Vagina (tissue), 2 donors: ENCODE data around the gene DOK3. TPM values are rescaled to one million over a fixed set of nuclear protein-coding genes. Genes with fewer than 3 reads are reported as not detected.

ENCODE experiments used
- DNase-seq, 2 donors: peaks; one replicate each; pipeline ENCODE4 v3.0.0-alpha.2; 2017; ENCODE audit errors: extremely low spot score in 2 of 2
- H3K27ac ChIP-seq: fragments of 200-600 bp; sonication (generic); one replicate; pipeline ENCODE4 v1.5.1; 2019
- H3K27me3 ChIP-seq: fragments of 200-600 bp; sonication (generic); one replicate; pipeline ENCODE4 v1.5.1; 2019
- H3K36me3 ChIP-seq, 2 donors: fragments of 200-600 bp; sonication (generic); one replicate each; pipeline ENCODE4 v1.5.1; 2017 to 2019
- H3K4me1 ChIP-seq: fragments of 200-600 bp; sonication (generic); one replicate; pipeline ENCODE4 v1.5.1; 2019
- H3K4me3 ChIP-seq, 2 donors: fragments of 200-600 bp; sonication (generic); 1 replicate in 1 of 2; 2 replicates in 1 of 2; pipeline ENCODE4 v1.5.1; 2016 to 2019
- H3K9me3 ChIP-seq: fragments of 200-600 bp; sonication (generic); one replicate; pipeline ENCODE4 v1.5.1; 2019
- POLR2A ChIP-seq, 2 donors: fragments of 450-650 bp; IDR thresholded peaks; one replicate each; pipeline ENCODE4 v1.6.1; 2017; ENCODE audit warnings: antibody characterized with exemption in 2 of 2, mild to moderate bottlenecking in 2 of 2, moderate library complexity in 2 of 2
- POLR2AphosphoS5 ChIP-seq, 2 donors: sonication (generic); formaldehyde crosslinking; IDR thresholded peaks; one replicate each; pipeline ENCODE4 v1.9.0; 2017; ENCODE audit warnings: antibody characterized with exemption in 2 of 2, mild to moderate bottlenecking in 2 of 2, low read depth in 1 of 2; ENCODE audit not compliant: insufficient read depth in 1 of 2
- intact Hi-C: fragments of 100-400 bp; cut with DNase I; formaldehyde crosslinking; loops from one replicate; pipeline ENCODE4 v1.15.1; 2023
- total RNA-seq: library from RNA; depleted of rRNA; stranded (reverse); fragments of >200 nt; gene quantifications from one replicate; pipeline ENCODE4 v1.2.3, GENCODE V29; 2016
- TF ChIP-seq, protein P1 (sequence below), 3 experiments: fragments of 450-650 bp in 2 of 3; fragments of 200-600 bp in 1 of 3; sonication (generic) in 1 of 3; IDR thresholded peaks; one replicate each; pipeline ENCODE4 v1.5.1; 2017 to 2019; ENCODE audit warnings: antibody characterized with exemption in 3 of 3, mild to moderate bottlenecking in 2 of 3, moderate library complexity in 2 of 3

Gene DOK3
- total RNA-seq, 1 donor from 2014 or later: 12.0 TPM

DNA sequence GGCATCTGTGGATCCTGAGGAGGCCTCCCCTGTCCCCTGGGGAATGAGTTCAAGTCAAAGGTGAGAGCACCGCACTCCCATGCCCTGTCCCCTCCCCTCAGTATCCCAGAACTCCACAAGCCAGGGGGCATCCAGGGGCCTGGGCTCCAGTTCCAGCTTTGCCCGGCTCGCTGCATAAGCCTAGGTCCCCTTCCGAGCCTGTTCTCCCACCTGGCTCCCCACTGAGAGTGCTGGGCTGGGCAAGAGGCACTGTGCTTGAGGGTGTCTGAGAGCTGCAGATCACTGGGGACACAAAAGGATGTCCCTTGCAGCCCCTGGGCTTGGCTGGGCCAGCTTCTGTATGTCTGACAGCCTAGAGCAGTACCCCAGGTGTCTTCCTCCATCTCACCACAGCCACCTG lies 4.6 kb downstream of the DOK3 start:
- intact Hi-C loops: no loop called here
- H3K9me3 ChIP-seq: no peaks in the 10 kb centered on the region
- H3K4me1 ChIP-seq: peaks cover 5% of the 10 kb centered on the region
- TF ChIP-seq, protein P1, sequence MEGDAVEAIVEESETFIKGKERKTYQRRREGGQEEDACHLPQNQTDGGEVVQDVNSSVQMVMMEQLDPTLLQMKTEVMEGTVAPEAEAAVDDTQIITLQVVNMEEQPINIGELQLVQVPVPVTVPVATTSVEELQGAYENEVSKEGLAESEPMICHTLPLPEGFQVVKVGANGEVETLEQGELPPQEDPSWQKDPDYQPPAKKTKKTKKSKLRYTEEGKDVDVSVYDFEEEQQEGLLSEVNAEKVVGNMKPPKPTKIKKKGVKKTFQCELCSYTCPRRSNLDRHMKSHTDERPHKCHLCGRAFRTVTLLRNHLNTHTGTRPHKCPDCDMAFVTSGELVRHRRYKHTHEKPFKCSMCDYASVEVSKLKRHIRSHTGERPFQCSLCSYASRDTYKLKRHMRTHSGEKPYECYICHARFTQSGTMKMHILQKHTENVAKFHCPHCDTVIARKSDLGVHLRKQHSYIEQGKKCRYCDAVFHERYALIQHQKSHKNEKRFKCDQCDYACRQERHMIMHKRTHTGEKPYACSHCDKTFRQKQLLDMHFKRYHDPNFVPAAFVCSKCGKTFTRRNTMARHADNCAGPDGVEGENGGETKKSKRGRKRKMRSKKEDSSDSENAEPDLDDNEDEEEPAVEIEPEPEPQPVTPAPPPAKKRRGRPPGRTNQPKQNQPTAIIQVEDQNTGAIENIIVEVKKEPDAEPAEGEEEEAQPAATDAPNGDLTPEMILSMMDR (IDR thresholded peaks at IDR 0.05): no peak
- TF ChIP-seq POLR2AphosphoS5 (IDR thresholded peaks at IDR 0.05; ENCODE audit: insufficient read depth in 1 of 2, low read depth in 1 of 2) (no peak), POLR2A (IDR thresholded peaks at IDR 0.05) (no peak)
- H3K27ac ChIP-seq: no peak overlapping the region
- H3K27me3 ChIP-seq: no peaks in the 10 kb centered on the region
- DNase-seq: no peak
- no peak overlapping the region for H3K4me3 ChIP-seq
- H3K36me3 ChIP-seq: no peaks in the 10 kb centered on the region

DNA sequence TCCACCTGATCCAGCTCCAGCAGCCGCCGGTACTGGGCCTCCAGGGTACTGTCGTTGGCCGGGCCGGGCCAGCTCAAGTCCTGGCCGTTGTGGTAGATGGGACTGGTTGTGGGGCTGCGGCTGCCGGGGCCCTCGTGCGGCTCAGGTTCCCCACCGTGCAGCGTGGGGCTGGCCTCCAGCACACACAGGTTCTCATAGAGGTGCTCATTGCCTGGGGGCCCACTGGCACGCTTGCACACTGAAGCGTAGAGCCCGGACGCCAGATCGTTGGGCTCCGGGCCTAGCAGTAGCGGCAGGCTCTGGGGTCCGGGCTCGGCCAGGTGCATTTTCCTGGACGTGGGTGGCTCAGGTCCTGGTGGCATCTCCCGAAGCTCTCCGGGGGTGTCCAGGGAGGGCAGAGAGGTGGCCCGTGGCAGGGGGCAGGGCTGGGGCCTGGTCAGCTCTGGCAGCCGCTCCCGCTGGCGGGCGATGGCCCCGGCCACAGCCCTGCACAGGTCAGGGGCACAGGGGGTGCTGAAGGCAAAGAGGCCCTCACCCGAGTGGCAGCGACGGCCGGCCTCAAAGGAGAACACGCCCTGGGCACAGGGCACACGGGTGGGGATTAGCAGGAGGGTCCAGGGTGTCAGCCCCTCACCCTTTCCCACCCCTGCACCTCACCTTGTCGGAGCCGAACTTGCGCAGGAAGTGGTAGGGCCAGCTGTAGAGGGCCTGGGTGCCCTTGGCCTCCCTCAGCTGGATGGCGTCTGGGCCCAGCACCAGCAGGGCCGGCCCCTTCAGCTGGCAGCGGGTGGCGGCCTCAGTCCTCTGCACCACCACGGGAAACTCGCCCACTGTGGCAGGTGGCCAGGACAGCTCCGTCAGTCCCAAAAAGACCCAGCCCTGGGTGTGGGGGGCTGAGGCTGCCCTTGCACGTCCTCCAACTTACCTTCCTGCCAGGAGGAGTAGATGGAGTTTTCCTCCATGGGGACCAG lies 5.3 kb downstream of the DOK3 start:
- intact Hi-C loops: no loop called here
- Histone ChIP-seq H3K4me1 (no peaks in the 10 kb centered on the region), H3K9me3 (no peaks in the 10 kb centered on the region), H3K4me3 (no peak overlapping the region), H3K27me3 (no peaks in the 10 kb centered on the region), H3K36me3 (no peaks in the 10 kb centered on the region), H3K27ac (no peak overlapping the region)
- no peak for DNase-seq
- TF ChIP-seq, protein P1 (IDR thresholded peaks at IDR 0.05): no peak
- TF ChIP-seq POLR2AphosphoS5 (IDR thresholded peaks at IDR 0.05; ENCODE audit: insufficient read depth in 1 of 2, low read depth in 1 of 2): no peak
- no peak for TF ChIP-seq POLR2A (IDR thresholded peaks at IDR 0.05)

DNA sequence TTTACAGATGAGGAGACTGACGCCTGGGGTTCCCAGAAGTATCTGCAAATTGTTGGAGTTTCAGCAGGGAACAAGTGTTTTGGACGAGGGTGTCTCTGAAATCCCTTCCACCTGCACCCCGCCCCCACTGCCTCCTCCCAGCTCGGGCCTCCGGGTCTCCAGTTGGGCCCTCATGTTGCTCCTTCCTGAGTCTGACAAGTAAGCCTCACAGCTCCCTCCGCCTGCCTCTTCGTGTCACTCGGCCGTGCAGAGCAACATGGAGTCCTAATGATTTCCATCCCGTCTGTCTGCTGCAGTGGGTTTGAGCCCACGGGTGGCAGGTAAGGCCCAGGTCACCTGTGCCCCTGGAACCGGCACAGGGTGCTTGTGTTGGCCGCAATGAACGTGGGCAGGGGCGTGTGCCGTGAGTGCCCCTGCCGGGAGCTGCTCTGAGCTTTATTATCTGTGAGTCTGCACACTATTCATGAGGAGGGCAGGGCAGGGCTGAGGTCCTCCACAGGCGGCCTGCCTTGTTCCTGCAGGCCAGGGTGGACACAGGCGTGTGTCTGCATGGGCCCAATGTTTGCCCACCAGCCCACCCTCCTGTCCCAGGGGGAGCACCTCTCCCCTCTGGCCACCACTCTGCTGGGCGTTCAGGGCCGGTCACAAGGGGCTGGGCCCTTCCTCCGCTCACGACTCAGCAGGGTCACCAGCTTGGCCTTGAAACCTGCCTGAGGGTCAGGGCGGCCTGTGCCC lies 6.1 kb downstream of the DOK3 start:
- intact Hi-C loops: no loop called here

DNA sequence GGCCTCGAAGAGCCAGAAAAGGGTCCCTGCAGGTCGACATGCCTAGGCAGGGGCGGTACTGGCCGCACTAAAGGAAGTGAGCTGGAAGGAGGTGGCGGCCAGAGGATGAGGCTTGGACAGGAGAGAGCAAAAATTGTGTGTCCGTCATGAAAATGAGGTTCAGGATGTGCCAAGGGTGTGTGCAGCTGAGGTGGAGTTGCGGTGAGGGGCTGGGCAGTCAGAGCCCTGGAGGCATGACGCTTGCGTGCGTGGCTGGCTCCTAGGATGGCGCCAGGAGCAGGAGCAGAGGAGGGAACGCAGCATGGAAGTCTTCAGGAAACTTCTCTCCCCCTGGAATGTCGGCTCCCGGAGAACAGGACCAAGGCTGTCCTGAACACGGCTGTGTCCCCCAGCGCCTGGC lies 6.7 kb downstream of the DOK3 start:
- intact Hi-C loops: no loop called here

More for the DNA sequence above, 6.1 kb downstream of the DOK3 start:
- Histone ChIP-seq H3K27me3 (no peaks in the 10 kb centered on the region), H3K36me3 (no peaks in the 10 kb centered on the region), H3K9me3 (no peaks in the 10 kb centered on the region), H3K27ac (no peak overlapping the region), H3K4me3 (no peak overlapping the region), H3K4me1 (peaks cover 2% of the 10 kb centered on the region)
- TF ChIP-seq POLR2AphosphoS5 (IDR thresholded peaks at IDR 0.05; ENCODE audit: insufficient read depth in 1 of 2, low read depth in 1 of 2) (no peak), POLR2A (IDR thresholded peaks at IDR 0.05) (no peak)
- TF ChIP-seq, protein P1 (IDR thresholded peaks at IDR 0.05): no peak
- no peak for DNase-seq

More for the DNA sequence above, 6.7 kb downstream of the DOK3 start:
- Histone ChIP-seq H3K27ac (no peak overlapping the region), H3K27me3 (no peaks in the 10 kb centered on the region), H3K4me1 (peaks cover 8% of the 10 kb centered on the region), H3K9me3 (no peaks in the 10 kb centered on the region), H3K4me3 (no peak overlapping the region), H3K36me3 (no peaks in the 10 kb centered on the region)
- no peak for DNase-seq
- TF ChIP-seq POLR2A (IDR thresholded peaks at IDR 0.05) (no peak), POLR2AphosphoS5 (IDR thresholded peaks at IDR 0.05; ENCODE audit: insufficient read depth in 1 of 2, low read depth in 1 of 2) (no peak)
- TF ChIP-seq, protein P1 (IDR thresholded peaks at IDR 0.05): no peak
